K562 (cell line): ENCODE measurements around the gene GDF7. TPM values are rescaled to one million over a fixed set of nuclear protein-coding genes. Genes with fewer than 3 reads are reported as not detected.

ENCODE experiments used
- FOXJ2 ChIP-seq: fragments of 200-800 bp; sonication (Bioruptor generic); IDR thresholded peaks from 2 replicates; pipeline ENCODE4 v1.6.1; 2016; ENCODE audit warnings: missing genetic modification characterization, missing compliant biosample characterization
- RNF219 ChIP-seq: fragments of 250-450 bp; sonication (Bioruptor Pico); IDR thresholded peaks from 2 replicates; pipeline ENCODE4 v1.5.0; 2022; ENCODE audit warnings: mild to moderate bottlenecking
- RREB1 ChIP-seq: fragments of 250-450 bp; sonication (Bioruptor Pico); IDR thresholded peaks from 2 replicates; pipeline ENCODE4 v1.4.0; 2020
- SP2 ChIP-seq: IDR thresholded peaks from 2 replicates; pipeline ENCODE4 v1.6.1; 2011; ENCODE audit warnings: mild to moderate bottlenecking, low read depth, low read length, moderate library complexity; ENCODE audit not compliant: poor library complexity, severe bottlenecking; ENCODE audit errors: extremely low read depth
- ZBTB40 ChIP-seq, 2 experiments: fragments of 450-650 bp in 1 of 2; sonication (generic) in 1 of 2; formaldehyde crosslinking in 1 of 2; IDR thresholded peaks; 2 replicates each; pipeline versions ENCODE4 v1.7.1 to v1.9.0; 2016 to 2022; ENCODE audit warnings: inconsistent platforms in 1 of 2, mild to moderate bottlenecking in 1 of 2, missing genetic modification reagents in 1 of 2
- ZC3H4 ChIP-seq: sonication (generic); formaldehyde crosslinking; IDR thresholded peaks from 2 replicates; pipeline ENCODE4 v1.9.0; 2021; ENCODE audit warnings: missing genetic modification reagents, borderline replicate concordance
- ZNF3 ChIP-seq: fragments of 250-450 bp; sonication (Bioruptor Pico); IDR thresholded peaks from 2 replicates; pipeline ENCODE4 v1.5.0; 2021; ENCODE audit warnings: mild to moderate bottlenecking, moderate library complexity
- polyA plus RNA-seq, 8 experiments: library from polyadenylated mRNA; depleted of rRNA in 4 of 8; stranded (reverse) in 5 of 8; unstranded in 3 of 8; fragments of >200 nt; fragmentation: Nextera tagmentation in 2 of 8; fragmentation: Illumina TruSeq in 1 of 8; extraction: Ambion mirVana in 2 of 8; extraction: Trizol in 1 of 8; gene quantifications; 2 replicates each; pipeline versions ENCODE4 v1.2.1 to v1.2.3, GENCODE V29; 2011 to 2014; ENCODE audit warnings: inconsistent platforms in 1 of 8, missing spikeins in 1 of 8
- total RNA-seq, 7 experiments: library from RNA; depleted of rRNA in 6 of 7; stranded (reverse); fragments of >200 nt in 6 of 7; fragmentation: Illumina TruSeq in 2 of 7; extraction: Trizol in 2 of 7; gene quantifications; 2 replicates each; pipeline versions ENCODE4 v1.2.1 to v1.2.3, GENCODE V29; 2011 to 2021; ENCODE audit warnings: low replicate concordance in 1 of 7

GDF7 gene
- total and polyA plus RNA-seq, 9 of the 15 experiments (the other 6 are each of a cell fraction or from before 2014, with no cell fraction given): 0.01 TPM; not detected in 7

- TF ChIP-seq ZBTB40 (IDR thresholded peaks at IDR 0.05): no peak
- TF ChIP-seq ZBTB40 (CRISPR knock-in tag; IDR thresholded peaks at IDR 0.05): no peak
- no peak for TF ChIP-seq FOXJ2 (tag)
- TF ChIP-seq ZNF3 (CRISPR knock-in tag): no peak
- no peak for TF ChIP-seq ZC3H4 (CRISPR knock-in tag)
- no peak for TF ChIP-seq SP2
- no peak for TF ChIP-seq RREB1 (CRISPR knock-in tag)
- no peak for TF ChIP-seq RNF219 (CRISPR knock-in tag)
Observed at GRCh38 chr2:20662308-20662937, 4.5 kb upstream of the GDF7 start (continued).
